Spinal cord (tissue), 10 donors: ENCODE results near the gene S100A6. TPM values are rescaled to one million over a fixed set of nuclear protein-coding genes. Genes with fewer than 3 reads are reported as not detected.
A peak's percentile ranks its signal among the peaks of the same experiment; 100 is the strongest.

Experiments
- DNase-seq, 6 donors: peaks; one replicate each; pipeline versions ENCODE4 v3.0.0 to v3.0.0-alpha.2; 2013 to 2015; ENCODE audit warnings: low spot score in 6 of 6, low read depth in 4 of 6
- H3K27ac ChIP-seq: one replicate; pipeline ENCODE4 v1.5.1; 2013; ENCODE audit warnings: low read depth, low read length, control low read depth
- H3K27me3 ChIP-seq: one replicate; pipeline ENCODE4 v1.6.1; 2013; ENCODE audit warnings: low read length; ENCODE audit not compliant: control insufficient read depth, insufficient read depth
- H3K36me3 ChIP-seq: one replicate; pipeline ENCODE4 v1.6.1; 2013; ENCODE audit warnings: low read length; ENCODE audit not compliant: control insufficient read depth, insufficient read depth
- H3K4me1 ChIP-seq: one replicate; pipeline ENCODE4 v1.6.1; 2013; ENCODE audit warnings: low read length; ENCODE audit not compliant: control insufficient read depth, insufficient read depth
- H3K4me3 ChIP-seq: one replicate; pipeline ENCODE4 v1.5.1; 2013; ENCODE audit warnings: low read depth, low read length, control low read depth
- H3K9me3 ChIP-seq: one replicate; pipeline ENCODE4 v1.6.1; 2013; ENCODE audit warnings: low read length; ENCODE audit not compliant: control insufficient read depth, insufficient read depth
- WGBS: methylation state at CpG from one replicate; pipeline ENCODE4 v1.1.5; 2013; ENCODE audit warnings: missing lambda C conversion rate; ENCODE audit not compliant: insufficient coverage; 5-methylcytosine and 5-hydroxymethylcytosine counted together
- polyA plus RNA-seq, 2 donors: library from polyadenylated mRNA; unstranded; fragments of 120-200 nt; gene quantifications; one replicate each; pipeline ENCODE4 v1.2.1, GENCODE V29; 2013; ENCODE audit not compliant: insufficient read length in 2 of 2
- total RNA-seq, 2 donors: library from RNA; depleted of rRNA in 1 of 2; stranded (reverse); fragments of 120-200 nt in 1 of 2; fragments of >200 nt in 1 of 2; gene quantifications; one replicate each; pipeline versions ENCODE4 v1.2.3 to v1.2.4, GENCODE V29; 2013 to 2014
- donor health status: healthy.

The S100A6 gene
- total and polyA plus RNA-seq, 4 donors, result 75.3 to 276 (median 127) TPM

DNA sequence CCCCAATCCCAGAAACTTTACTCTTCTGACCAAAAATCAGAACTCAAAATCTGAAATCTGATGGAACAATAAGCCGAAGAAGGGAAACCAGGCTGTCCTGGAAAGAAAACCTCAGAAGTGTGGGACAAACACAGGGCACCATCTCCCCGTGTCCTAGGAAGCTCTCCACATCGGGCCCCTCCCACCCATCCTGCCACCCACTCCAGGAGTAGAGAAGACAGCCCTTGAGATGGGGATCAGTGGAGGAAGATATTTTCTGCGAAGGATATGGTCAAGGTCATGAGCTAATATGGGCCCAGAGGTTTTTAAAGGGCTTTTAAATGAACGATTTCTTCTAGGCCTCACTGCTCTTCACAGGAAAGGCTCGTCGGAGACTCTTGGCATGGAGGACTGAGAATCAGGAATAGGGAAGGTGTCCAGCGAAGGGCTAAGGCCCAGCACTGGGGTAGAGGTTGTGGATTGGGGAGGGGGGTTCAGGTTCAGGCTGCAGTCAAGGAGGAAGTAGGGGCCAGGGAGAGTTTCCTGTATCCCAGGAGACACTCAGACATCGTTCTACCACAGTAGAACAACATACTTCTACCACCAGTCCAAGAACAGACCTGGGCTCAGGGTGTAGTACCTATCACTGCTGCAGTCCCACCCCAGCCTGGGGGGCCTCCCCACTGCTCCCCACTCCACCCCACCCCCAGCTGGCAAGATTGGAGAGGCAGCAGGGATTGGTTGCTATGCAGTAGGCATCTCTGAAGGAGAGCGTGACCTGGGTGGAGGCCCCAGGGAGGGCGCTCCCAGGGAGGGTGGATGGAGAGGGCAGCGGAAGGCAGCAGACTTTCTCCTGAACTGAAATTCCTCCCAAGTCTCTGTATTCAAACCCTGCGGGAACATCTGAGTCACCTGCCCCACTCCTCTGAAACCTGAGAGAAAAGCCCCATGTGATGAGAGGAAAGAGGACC lies 6.1 kb upstream of the S100A6 start:
- Histone ChIP-seq H3K27me3 (no peaks in the 10 kb centered on the region), H3K27ac (no peak overlapping the region), H3K4me1 (peaks cover 27% of the 10 kb centered on the region), H3K4me3 (no peak overlapping the region), H3K36me3 (no peaks in the 10 kb centered on the region), H3K9me3 (no peaks in the 10 kb centered on the region)
- DNase-seq, result peak in 1 of 6 donors; percentile 0
- WGBS, result 72% methylated on average over 6 of the region's 13 CpGs

- 83% methylated on average over 11 of the region's 11 CpGs for whole genome bisulfite sequencing
- Histone ChIP-seq H3K27me3 (no peaks in the 10 kb centered on the region), H3K4me3 (no peak within 1 kb of the TSS), H3K27ac (no peak within 1 kb of the TSS), H3K4me1 (peaks cover 28% of the 10 kb centered on the region), H3K9me3 (no peaks in the 10 kb centered on the region), H3K36me3 (no peaks in the 10 kb centered on the region)
- DNase-seq, result no peak
These were observed 4.9 kb upstream of the S100A6 start, which contains the start of gene S100A5 for GRCh38 chr1:153540394-153541361. Gene S100A5, minus strand, starts transcription at chr1:153540934. Its CDS starts 743 bp downstream, at chr1:153540191.

DNA sequence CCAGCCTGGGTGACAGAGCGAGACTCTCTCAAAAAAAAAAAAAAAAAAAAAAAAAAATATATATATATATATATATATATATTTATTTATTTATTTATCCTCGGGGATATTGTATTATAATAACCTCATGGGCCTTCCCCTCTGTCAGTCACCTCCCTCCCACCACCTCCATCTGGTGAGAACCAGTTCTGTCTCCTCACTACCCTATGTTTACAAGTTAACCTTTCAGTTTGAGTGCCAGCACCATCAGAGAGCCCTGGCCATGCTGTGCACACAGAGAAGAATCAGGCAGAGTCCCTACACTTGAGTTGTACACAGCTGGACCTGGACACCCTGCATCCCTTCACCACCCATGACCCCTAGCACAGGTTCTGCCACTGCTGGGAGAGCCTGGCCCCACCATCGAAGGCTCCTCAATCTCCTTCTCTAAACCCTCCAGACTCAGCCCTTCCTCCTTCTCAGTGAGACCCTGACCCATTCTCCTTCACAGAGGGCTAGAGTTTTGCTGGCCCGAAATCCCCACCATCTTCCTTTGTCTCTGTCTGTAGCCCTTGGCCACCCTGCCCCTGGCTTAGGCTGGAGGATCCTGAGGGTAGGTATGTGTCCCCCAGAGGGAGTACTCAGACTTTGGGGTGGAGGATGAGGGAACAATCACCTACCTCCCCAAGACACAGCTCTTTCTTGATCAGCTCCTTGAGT lies 3.8 kb upstream of the S100A6 start:
- Histone ChIP-seq H3K36me3 (no peaks in the 10 kb centered on the region), H3K4me1 (peaks cover 26% of the 10 kb centered on the region), H3K27me3 (no peaks in the 10 kb centered on the region), H3K4me3 (no peak overlapping the region), H3K27ac (no peak overlapping the region), H3K9me3 (no peaks in the 10 kb centered on the region)
- WGBS, result 100% methylated on average over 1 of the region's 4 CpGs
- peak in 1 of 6 donors; percentile 0 for DNase-seq

GRCh38 chr1:153538315-153538821 lies 2.6 kb upstream of the S100A6 start:
- H3K9me3 ChIP-seq, result no peaks in the 10 kb centered on the region
- WGBS, result 38% methylated on average over 5 of the region's 6 CpGs
- DNase-seq, result no peak
- H3K27me3 ChIP-seq, result no peaks in the 10 kb centered on the region
- no peak overlapping the region for H3K27ac ChIP-seq
- peaks cover 32% of the 10 kb centered on the region for H3K4me1 ChIP-seq
- no peak overlapping the region for H3K4me3 ChIP-seq
- no peaks in the 10 kb centered on the region for H3K36me3 ChIP-seq

- H3K27me3 ChIP-seq, result no peaks in the 10 kb centered on the region
- no peaks in the 10 kb centered on the region for H3K9me3 ChIP-seq
- peaks cover 40% of the 10 kb centered on the region for H3K4me1 ChIP-seq
- 98% methylated on average over 5 of the region's 6 CpGs for WGBS
- H3K4me3 ChIP-seq, result no peak overlapping the region
- no peak overlapping the region for H3K27ac ChIP-seq
- H3K36me3 ChIP-seq, result no peaks in the 10 kb centered on the region
- DNase-seq, result no peak
These were observed 1.6 kb upstream of the S100A6 start for GRCh38 chr1:153537376-153537730.

DNA sequence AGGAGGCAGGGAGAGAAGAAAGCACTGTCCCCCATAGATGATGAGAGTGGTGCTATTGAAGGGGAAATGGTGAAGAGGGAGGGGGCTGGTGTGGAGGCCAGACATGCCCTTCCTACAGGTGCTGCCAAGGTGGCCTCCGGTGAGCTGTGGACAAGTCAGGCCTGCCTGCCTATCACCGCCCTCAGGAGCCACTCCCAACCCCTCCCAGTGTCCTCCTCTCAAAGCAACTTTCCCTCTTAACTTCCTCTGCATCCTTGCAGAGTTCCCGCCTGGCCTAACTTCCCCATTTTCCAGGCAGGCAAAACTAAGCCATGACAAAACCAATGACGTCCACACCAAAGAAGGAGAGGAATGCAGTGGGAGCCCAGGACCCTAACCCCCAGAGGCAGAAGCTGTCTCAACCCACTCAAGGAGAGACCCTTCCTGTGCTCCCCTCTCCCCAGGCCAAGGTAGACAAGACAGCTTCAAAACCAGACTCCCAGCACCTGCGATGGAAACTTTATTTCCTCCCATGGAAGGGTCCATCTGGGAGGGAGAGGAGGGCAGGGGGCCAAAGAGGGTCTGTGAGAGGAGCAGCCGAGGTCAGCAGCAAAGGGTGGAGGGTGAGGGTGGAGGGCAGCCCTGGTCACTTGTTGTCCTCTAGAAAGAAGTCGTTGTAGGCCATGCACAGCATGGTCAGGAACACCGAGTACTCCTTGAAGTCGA lies 1.0 kb upstream of the S100A6 start:
- no peak for DNase-seq
- no peaks in the 10 kb centered on the region for H3K36me3 ChIP-seq
- 83% methylated on average over 6 of the region's 9 CpGs for WGBS
- no peak overlapping the region for H3K4me3 ChIP-seq
- H3K27ac ChIP-seq, result no peak overlapping the region
- H3K9me3 ChIP-seq, result no peaks in the 10 kb centered on the region
- H3K27me3 ChIP-seq, result no peaks in the 10 kb centered on the region
- peaks cover 40% of the 10 kb centered on the region for H3K4me1 ChIP-seq

DNA sequence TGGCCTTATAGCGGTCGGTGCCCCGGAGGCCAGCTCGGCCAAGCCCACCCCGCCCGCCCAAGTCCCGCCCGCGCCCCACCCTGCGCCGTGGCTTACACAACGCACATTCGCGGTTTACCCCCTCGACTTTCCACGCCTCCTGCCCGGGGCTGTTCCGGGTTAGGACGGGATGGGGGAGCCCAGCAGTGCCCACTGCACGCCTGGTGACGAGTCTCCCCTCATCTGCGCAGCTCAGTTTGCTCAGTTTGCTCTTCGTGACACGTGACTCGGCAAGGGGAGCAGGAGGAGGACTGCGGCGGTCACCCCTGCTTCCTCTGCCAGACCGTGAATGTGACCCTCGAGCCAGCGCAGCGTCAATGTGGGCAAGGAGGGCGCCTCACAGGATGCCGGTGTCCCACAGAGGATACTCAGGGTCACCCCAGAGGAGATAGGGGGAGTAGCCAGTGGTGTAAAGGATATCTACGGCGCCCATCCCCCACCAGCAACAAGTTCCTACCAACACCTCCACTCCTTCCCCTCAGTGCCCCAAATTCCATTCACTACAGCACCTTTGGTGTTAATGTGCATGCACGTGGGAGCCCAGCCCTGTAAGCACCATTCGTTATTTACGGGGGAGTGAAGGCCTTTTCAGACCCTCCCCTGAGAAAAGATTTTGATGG lies 350 bp upstream of the S100A6 start:
- WGBS, result 2% methylated on average over 32 of the region's 38 CpGs
- Histone ChIP-seq H3K27ac (peak overlapping the region; percentile 70), H3K36me3 (no peaks in the 10 kb centered on the region), H3K27me3 (no peaks in the 10 kb centered on the region), H3K9me3 (no peaks in the 10 kb centered on the region), H3K4me1 (peaks cover 40% of the 10 kb centered on the region), H3K4me3 (peak overlapping the region; percentile 70)
- peak in 4 of 6 donors; percentile 42 to 85 (median 64) for DNase-seq

- H3K9me3 ChIP-seq, result no peaks in the 10 kb centered on the region
- H3K4me1 ChIP-seq, result peaks cover 40% of the 10 kb centered on the region
- H3K4me3 ChIP-seq, result peak overlapping the region; percentile 70
- 88% methylated on average over 1 of the region's 3 CpGs for WGBS
- H3K27ac ChIP-seq, result no peak overlapping the region
- no peaks in the 10 kb centered on the region for H3K27me3 ChIP-seq
- DNase-seq, result no peak
- H3K36me3 ChIP-seq, result no peaks in the 10 kb centered on the region
These were observed 908 bp downstream of the S100A6 start for GRCh38 chr1:153534925-153535241.
